ENCODE results near the gene CDKN1B. TPM values are rescaled to one million over a fixed set of nuclear protein-coding genes. Genes with fewer than 3 reads are reported as not detected.
A peak's percentile ranks its signal among the peaks of the same experiment; 100 is the strongest.

CDKN1B gene
- total RNA-seq, 1 experiment from 2014 or later = 33.1 TPM

- TF ChIP-seq CTCF (IDR thresholded peaks at IDR 0.05 in 2 of 3, conservative IDR thresholded peaks at IDR 0.05 in 1 of 3; ENCODE audit: borderline replicate concordance in 1 of 3, insufficient read depth in 1 of 3, low read depth in 2 of 3, low read length in 2 of 3) (no peak), MAX (IDR thresholded peaks at IDR 0.05) (no peak)
Observed at GRCh38 chr12:12669020-12669419, 48.1 kb upstream of the CDKN1B start (continued).

GRCh38 chr12:12671850-12672660 lies 45.1 kb upstream of the CDKN1B start:
- H3K4me1 ChIP-seq (ENCODE audit: control insufficient read depth in 1 of 2, insufficient read depth in 2 of 2, low read length in 2 of 2) = peaks cover 2 to 18% of the 10 kb centered on the region in 2 experiments; a peak in 3 of 4 replicates
- H3K36me3 ChIP-seq (ENCODE audit: control insufficient read depth in 1 of 2, insufficient read depth in 2 of 2, low read length in 2 of 2) = no peaks in the 10 kb centered on the region
- intact Hi-C loops (cut with micrococcal nuclease) = no loop called here
- peak overlapping the region; percentile 44 for H3K4me2 ChIP-seq (ENCODE audit: low read length)
- H3K79me2 ChIP-seq (ENCODE audit: insufficient read depth, low read length) = no peaks in the 10 kb centered on the region
- peak; percentile 40; the same call in 1 of the 2 replicates for ATAC-seq
- TF ChIP-seq ELF1 (IDR thresholded peaks at IDR 0.05; ENCODE audit: borderline replicate concordance, low read depth) (no peak), CBX3 (IDR thresholded peaks at IDR 0.05; ENCODE audit: low read depth) (no peak), SRF (IDR thresholded peaks at IDR 0.05; ENCODE audit: low read depth) (no peak), SP1 (IDR thresholded peaks at IDR 0.05; ENCODE audit: low read depth) (no peak), TCF7L2 (IDR thresholded peaks at IDR 0.05; ENCODE audit: borderline replicate concordance, extremely low read depth, insufficient read depth, insufficient read length) (no peak), YY1 (IDR thresholded peaks at IDR 0.05; ENCODE audit: extremely low read depth, insufficient replicate concordance, low read depth, low read length) (no peak), RAD21 (IDR thresholded peaks at IDR 0.05; ENCODE audit: low read depth) (no peak)
- H3K9ac ChIP-seq (ENCODE audit: low read length) = no peak overlapping the region
- DNase-seq (ENCODE audit: low read depth, low spot score) = no peak
- H3K27ac ChIP-seq (ENCODE audit: low read depth, low read length) = no peak overlapping the region
- no peaks in the 10 kb centered on the region for H3K9me2 ChIP-seq (ENCODE audit: insufficient read depth)
- no peaks in the 10 kb centered on the region for H4K20me1 ChIP-seq (ENCODE audit: insufficient read depth)
- no peaks in the 10 kb centered on the region for H3K27me3 ChIP-seq (ENCODE audit: insufficient read depth, low read length)
- ChIA-PET POLR2A (no interaction called here), CTCF (no interaction called here), RAD21 (ENCODE audit: low non-redundant PET in 1 of 2, low total read pairs in 2 of 2, uncharacterized antibody in 2 of 2, unreplicated experiment in 2 of 2) (no interaction called here)
- no peak overlapping the region for H2AFZ ChIP-seq (ENCODE audit: low read depth, low read length, poor library complexity, severe bottlenecking)
- H3K4me3 ChIP-seq (replicated peaks in 1 of 2; ENCODE audit: low read depth in 1 of 2, low read length in 2 of 2) = no peak overlapping the region
- H3K9me3 ChIP-seq (ENCODE audit: control insufficient read depth in 1 of 2, insufficient read depth in 1 of 2, low read depth in 1 of 2, low read length in 2 of 2) = no peaks in the 10 kb centered on the region
- BruUV-seq (replicated peaks) = no TSS peak
